Kasumi-1 (cell line): Measurements from ENCODE around the gene CTNNB1.

Experiments
- DNase-seq, 2 experiments: peaks; one replicate each; lab custom pipeline; 2025; lab: John Stamatoyannopoulos, UW

CTNNB1 gene

DNA sequence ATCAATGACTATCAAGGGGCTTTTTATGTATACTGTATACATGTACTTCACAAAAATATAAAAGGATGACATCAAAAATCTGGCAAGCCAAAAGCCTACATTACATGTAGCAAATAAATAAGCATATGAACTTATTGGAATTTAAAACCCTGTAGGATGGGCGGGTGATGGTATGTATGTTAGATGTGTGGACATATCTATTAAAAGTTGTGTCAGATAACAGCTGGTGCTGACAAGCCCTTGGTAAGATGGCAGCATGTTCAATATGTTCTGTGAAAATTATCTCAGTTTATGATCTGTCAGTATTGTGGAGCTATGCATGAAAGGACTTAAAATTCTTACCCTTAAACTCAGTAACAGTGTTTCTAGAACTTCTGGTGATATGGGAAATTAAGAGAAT is 20.1 kb downstream of the CTNNB1 start:
- DNase-seq, result no peak

- DNase-seq, result no peak
Measured at GRCh38 chr3:41220906-41221677, 21.8 kb downstream of the CTNNB1 start.

DNA sequence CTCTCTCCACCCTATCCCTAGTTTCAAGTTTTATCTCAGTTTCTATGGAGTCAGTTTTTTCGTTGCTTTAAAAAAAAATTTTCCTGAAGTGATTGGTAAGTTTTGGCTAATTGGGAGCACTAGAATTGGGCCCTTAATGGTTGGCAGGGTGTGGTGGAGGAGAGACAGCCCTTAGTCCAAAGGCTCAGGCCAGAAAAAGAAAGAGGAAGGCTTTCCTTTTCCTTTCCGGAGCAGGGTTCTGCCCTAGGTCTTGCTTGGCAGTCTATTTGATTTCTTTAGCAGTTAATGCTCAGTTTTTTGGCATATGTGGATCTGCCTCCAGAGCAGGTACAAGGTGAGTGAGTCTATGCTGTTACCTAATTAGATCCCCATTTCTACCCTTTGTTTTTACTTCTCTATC is 22.7 kb downstream of the CTNNB1 start:
- no peak for DNase-seq

DNA sequence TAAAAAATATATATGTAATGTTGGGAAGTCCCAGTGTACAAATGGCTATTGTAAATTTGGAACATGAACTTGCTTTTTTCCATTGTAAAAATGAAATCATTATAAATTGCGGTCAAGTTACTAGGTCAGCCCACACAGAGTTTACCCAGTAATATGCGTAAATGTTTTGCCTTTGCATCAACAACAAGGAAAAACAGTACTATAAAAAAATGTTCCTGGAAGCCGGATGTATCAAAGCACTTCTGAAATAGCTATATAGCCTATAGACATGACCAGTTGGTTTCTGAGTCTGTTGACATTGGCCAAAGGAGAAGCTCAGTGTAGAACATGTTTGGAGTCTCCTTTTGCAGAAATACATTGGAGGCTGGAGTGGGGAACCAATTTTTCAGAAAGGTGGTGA is 23.2 kb downstream of the CTNNB1 start:
- DNase-seq, result no peak

GRCh38 chr3:41223078-41223477 is 23.8 kb downstream of the CTNNB1 start:
- DNase-seq, result no peak

DNA sequence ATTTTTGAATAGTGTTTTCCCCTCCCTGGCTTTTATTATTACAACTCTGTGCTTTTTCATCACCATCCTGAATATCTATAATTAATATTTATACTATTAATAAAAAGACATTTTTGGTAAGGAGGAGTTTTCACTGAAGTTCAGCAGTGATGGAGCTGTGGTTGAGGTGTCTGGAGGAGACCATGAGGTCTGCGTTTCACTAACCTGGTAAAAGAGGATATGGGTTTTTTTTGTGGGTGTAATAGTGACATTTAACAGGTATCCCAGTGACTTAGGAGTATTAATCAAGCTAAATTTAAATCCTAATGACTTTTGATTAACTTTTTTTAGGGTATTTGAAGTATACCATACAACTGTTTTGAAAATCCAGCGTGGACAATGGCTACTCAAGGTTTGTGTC is 24.4 kb downstream of the CTNNB1 start:
- no peak for DNase-seq

DNA sequence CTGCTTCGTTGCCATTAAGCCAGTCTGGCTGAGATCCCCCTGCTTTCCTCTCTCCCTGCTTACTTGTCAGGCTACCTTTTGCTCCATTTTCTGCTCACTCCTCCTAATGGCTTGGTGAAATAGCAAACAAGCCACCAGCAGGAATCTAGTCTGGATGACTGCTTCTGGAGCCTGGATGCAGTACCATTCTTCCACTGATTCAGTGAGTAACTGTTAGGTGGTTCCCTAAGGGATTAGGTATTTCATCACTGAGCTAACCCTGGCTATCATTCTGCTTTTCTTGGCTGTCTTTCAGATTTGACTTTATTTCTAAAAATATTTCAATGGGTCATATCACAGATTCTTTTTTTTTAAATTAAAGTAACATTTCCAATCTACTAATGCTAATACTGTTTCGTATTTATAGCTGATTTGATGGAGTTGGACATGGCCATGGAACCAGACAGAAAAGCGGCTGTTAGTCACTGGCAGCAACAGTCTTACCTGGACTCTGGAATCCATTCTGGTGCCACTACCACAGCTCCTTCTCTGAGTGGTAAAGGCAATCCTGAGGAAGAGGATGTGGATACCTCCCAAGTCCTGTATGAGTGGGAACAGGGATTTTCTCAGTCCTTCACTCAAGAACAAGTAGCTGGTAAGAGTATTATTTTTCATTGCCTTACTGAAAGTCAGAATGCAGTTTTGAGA is 25.0 kb downstream of the CTNNB1 start:
- no peak for DNase-seq

- DNase-seq, result no peak
Measured at GRCh38 chr3:41234823-41235721, 35.8 kb downstream of the CTNNB1 start.

DNA sequence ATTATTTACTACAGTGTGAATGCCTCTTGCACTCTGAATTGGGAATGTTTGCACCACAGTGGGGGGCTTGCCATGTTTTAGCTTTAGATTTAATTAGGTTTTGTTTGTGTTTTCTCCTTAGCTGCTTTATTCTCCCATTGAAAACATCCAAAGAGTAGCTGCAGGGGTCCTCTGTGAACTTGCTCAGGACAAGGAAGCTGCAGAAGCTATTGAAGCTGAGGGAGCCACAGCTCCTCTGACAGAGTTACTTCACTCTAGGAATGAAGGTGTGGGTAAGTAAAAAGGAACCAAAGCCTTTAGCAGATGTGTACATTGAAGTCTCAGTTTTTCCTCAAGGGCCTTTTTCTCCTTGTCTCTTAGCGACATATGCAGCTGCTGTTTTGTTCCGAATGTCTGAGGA is 36.9 kb downstream of the CTNNB1 start:
- DNase-seq, result no peak

- no peak for DNase-seq
Measured at GRCh38 chr3:41237907-41238306, 38.6 kb downstream of the CTNNB1 start.

GRCh38 chr3:41239587-41239986 is 40.3 kb downstream of the CTNNB1 start:
- DNase-seq, result no peak

DNA sequence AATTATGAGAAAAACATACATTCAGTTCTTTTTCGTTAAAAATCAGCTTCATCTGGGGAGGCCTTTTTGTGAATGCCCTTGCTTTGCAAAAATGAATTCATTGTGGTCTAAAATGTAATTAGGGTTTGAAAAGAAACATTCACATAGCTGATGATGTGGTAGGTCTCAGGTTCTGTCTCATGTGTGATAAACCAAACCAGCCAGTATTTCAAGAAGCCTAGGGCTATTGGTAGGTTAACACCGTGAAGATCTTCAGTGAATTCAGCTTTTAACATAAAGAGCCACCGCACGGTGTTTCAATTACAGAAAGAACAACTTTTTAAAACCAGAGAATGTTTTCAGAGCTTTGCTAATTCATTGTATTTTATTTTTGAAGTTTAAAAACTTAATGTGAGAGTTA is 41.9 kb downstream of the CTNNB1 start:
- no peak for DNase-seq

- DNase-seq, result no peak
Measured at GRCh38 chr3:41241800-41242571, 42.7 kb downstream of the CTNNB1 start.

DNA sequence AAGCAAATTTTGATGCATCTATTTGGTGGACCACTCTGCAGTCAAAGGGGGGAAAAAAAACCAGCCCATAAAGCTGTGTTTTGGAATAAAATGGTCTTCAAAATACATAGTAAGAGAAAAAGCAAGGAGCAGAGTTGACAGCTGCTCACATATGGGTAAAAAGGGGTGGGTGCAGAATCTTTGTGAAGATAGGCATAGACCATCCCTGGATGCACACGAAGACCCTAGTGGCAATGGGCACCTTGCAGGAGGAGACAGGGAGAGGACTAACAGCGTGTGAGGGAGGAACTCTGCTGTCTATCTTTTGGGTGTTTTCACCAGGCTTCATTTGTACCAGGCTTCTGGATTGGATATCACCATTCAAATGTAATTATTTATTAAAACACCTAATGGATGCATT is 43.9 kb downstream of the CTNNB1 start:
- DNase-seq, result no peak

DNA sequence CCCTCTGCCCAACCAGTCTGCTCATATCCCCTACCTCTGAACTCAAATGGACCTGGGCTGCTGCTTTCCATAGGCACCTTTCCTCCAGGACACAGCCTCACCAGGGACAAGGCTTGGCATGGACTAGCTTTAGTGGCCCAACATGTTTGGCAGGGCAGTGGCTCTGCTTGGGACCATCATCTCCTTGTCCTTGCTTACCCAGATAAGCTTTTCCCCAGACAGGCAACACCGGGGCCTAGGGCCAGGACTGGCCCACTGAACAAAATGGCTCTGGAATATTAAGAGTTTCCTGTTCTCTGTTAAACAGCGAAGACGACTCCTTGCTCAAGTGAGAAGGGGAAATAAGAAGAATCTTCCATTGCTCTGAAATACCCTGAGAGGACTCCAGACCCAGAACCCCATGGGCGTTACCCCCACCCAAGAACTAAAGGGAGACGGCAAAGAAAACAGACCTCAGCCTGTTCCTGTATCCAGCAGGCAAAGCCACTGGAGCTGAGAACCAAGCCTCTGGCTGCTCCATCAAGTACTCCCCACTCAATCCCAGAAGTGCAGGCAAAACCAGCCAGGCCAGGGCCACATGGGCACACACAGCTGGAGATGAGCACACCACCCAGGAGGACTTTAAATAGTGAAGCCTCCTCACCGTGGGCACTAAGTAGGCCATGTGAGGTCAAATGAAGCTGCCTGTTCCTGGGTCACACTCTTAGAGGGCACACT is 45.5 kb downstream of the CTNNB1 start:
- DNase-seq, result no peak

DNA sequence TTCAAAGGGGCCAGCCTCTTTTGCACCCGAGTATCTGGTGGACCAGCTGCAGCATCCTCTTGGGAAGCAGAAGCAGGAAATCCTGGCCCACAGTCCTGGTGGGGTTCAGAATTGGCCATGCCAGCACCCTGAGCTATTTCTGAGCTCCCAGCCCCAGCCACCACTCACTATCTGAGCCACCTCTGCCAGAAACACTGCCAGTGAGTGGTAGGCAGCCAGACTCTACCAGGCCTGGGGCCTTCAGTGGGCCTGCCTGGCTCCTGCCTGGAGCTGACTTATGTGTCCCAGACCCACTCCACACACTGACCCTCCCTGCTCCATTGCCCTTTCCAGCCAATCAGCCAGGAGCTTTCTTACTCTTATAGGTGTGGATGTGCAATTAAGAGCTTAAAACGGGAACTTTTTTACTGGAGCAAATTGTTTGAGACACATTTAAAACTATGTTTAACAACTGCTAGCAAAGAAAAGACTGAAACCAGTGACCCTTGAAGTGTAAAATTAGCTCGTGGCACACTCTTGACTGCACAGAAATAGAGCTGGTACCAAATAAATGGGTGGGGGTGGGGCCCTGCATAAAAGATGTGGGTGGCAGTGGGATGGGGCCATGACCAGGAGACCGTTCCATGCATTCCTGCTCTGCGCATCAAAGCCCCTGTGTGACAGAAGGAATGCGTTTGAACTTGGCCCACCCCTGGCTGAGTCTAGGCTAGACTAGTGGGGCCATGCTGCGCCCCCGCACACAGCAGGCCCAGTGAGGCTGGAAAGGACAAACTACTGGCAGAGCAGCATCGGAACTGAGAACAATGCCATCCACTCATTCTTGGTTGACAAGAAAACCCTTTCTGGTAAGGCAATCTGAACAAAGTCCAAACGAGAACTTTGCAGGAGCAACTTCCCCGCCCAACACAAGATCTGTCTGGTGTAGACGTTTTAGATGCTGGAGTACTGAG is 48.0 kb downstream of the CTNNB1 start:
- DNase-seq, result no peak

- DNase-seq, result no peak
Measured at GRCh38 chr3:41248525-41248924, 49.2 kb downstream of the CTNNB1 start.

- no peak for DNase-seq
Measured at GRCh38 chr3:41249318-41249717, 50.0 kb downstream of the CTNNB1 start.

- no peak for DNase-seq
Measured at GRCh38 chr3:41250825-41251224, 51.5 kb downstream of the CTNNB1 start.

GRCh38 chr3:41251593-41251992 is 52.3 kb downstream of the CTNNB1 start:
- DNase-seq, result no peak
